ENCODE data around the gene GRK5.

GRCh38 chr10:119404719-119405519 is 197.5 kb downstream of the GRK5 start:
- TF ChIP-seq EZH2 (IDR thresholded peaks at IDR 0.05) (no peak), POLR2AphosphoS5 (IDR thresholded peaks at IDR 0.05; ENCODE audit: borderline replicate concordance, low read depth, low read length) (no peak), FOXP2 (optimal IDR thresholded peaks at IDR 0.05; ENCODE audit: control extremely low read depth, extremely low read length, insufficient read depth) (no peak)
